ENCODE data around the gene PRPF6. TPM values are rescaled to one million over a fixed set of nuclear protein-coding genes. Genes with fewer than 3 reads are reported as not detected.

The PRPF6 gene
- 10 to 100 TPM; 32.9 to 43.6 TPM for total RNA-seq

- Histone ChIP-seq H3K27me3 (no peaks in the 10 kb centered on the region), H3K27ac (peak within 1 kb of the TSS; percentile 75 to 87), H3K4me3 (peak within 1 kb of the TSS; percentile 80 to 87), H3K4me1 (peaks cover 0 to 45% of the 10 kb centered on the region in 2 donors), H3K9me3 (no peaks in the 10 kb centered on the region), H3K36me3 (peaks cover 19% of the 10 kb centered on the region)
- peak; percentile 66 to 92 for TF ChIP-seq CTCF (IDR thresholded peaks at IDR 0.05)
- DNase-seq (ENCODE audit: low spot score), result peak; percentile 94
Measured at GRCh38 chr20:63980806-63981728, at the start of gene PRPF6. Gene PRPF6, plus strand, starts transcription at chr20:63981132. Its CDS starts 114 bp downstream, at chr20:63981246.

- DNase-seq (ENCODE audit: low spot score), result no peak
- peak overlapping the region; percentile 18 to 65 for H3K27ac ChIP-seq
- H3K9me3 ChIP-seq, result no peaks in the 10 kb centered on the region
- H3K4me3 ChIP-seq, result no peak overlapping the region
- H3K27me3 ChIP-seq, result no peaks in the 10 kb centered on the region
- H3K36me3 ChIP-seq, result peaks cover 63% of the 10 kb centered on the region
- no peak for TF ChIP-seq CTCF (IDR thresholded peaks at IDR 0.05)
- H3K4me1 ChIP-seq, result peaks cover 0 to 16% of the 10 kb centered on the region in 2 donors
Measured at GRCh38 chr20:63931735-63932134, 49.2 kb upstream of the PRPF6 start.

GRCh38 chr20:63932606-63933160 is 48.2 kb upstream of the PRPF6 start:
- Histone ChIP-seq H3K4me1 (peaks cover 0 to 16% of the 10 kb centered on the region in 2 donors), H3K27ac (peak overlapping the region in 1 of 2 donors; percentile 36), H3K4me3 (no peak overlapping the region), H3K36me3 (peaks cover 68% of the 10 kb centered on the region), H3K9me3 (no peaks in the 10 kb centered on the region), H3K27me3 (no peaks in the 10 kb centered on the region)
- no peak for DNase-seq (ENCODE audit: low spot score)
- TF ChIP-seq CTCF (IDR thresholded peaks at IDR 0.05), result no peak

- H3K4me1 ChIP-seq, result peaks cover 0 to 16% of the 10 kb centered on the region in 2 donors
- no peak for TF ChIP-seq CTCF (IDR thresholded peaks at IDR 0.05)
- H3K27ac ChIP-seq, result peak overlapping the region in 1 of 2 donors; percentile 36
- no peaks in the 10 kb centered on the region for H3K27me3 ChIP-seq
- no peaks in the 10 kb centered on the region for H3K9me3 ChIP-seq
- DNase-seq (ENCODE audit: low spot score), result no peak
- no peak overlapping the region for H3K4me3 ChIP-seq
- H3K36me3 ChIP-seq, result peaks cover 69% of the 10 kb centered on the region
Measured at GRCh38 chr20:63933646-63934045, 47.3 kb upstream of the PRPF6 start.

GRCh38 chr20:63934271-63935068 is 46.5 kb upstream of the PRPF6 start:
- Histone ChIP-seq H3K9me3 (no peaks in the 10 kb centered on the region), H3K36me3 (peaks cover 69% of the 10 kb centered on the region), H3K27me3 (no peaks in the 10 kb centered on the region), H3K4me1 (peaks cover 0 to 16% of the 10 kb centered on the region in 2 donors), H3K27ac (peak overlapping the region in 1 of 2 donors; percentile 36), H3K4me3 (no peak overlapping the region)
- peak in 1 of 2 donors; percentile 40 for TF ChIP-seq CTCF (IDR thresholded peaks at IDR 0.05)
- DNase-seq (ENCODE audit: low spot score), result no peak
